T-helper 2 cell treated with Interferon-gamma antibody and Interleukin-4, amounts not matched to agents 100 ng/mL and 5 ng/mL, for 36 hours (primary cell): Measurements from ENCODE around the gene ZNF467. TPM values are rescaled to one million over a fixed set of nuclear protein-coding genes. Genes with fewer than 3 reads are reported as not detected.

Experiments
- intact Hi-C: fragments of 100-400 bp; cut with micrococcal nuclease; formaldehyde crosslinking; loops from one replicate; pipeline ENCODE4 v1.15.1; 2023
- total RNA-seq: library from RNA; stranded (reverse); gene quantifications from 2 replicates; pipeline ENCODE4 v1.2.3, GENCODE V29; 2022

ZNF467 gene
- total RNA-seq, 1 donor from 2014 or later = not detected

DNA sequence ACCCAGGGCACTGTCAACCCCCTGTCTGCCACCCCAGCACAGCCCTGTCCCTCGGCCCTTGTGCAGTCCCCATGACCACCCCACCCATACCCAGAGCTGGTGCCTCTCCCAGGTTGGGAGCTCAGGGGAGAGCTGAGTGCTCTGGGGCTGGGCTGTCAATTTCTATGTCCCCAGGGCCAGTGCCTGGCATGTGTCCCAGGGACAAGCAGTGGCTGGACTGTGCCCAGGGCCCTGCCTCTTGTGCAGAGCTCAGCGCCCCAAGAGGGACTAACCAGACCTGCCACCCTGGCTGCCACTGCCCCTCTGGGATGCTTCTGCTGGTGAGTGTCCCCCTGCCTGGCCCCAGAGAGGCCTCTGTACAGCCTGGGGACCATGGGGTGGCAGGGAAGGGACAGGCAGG is 35.8 kb upstream of the ZNF467 start:
- intact Hi-C loops = no loop called here

DNA sequence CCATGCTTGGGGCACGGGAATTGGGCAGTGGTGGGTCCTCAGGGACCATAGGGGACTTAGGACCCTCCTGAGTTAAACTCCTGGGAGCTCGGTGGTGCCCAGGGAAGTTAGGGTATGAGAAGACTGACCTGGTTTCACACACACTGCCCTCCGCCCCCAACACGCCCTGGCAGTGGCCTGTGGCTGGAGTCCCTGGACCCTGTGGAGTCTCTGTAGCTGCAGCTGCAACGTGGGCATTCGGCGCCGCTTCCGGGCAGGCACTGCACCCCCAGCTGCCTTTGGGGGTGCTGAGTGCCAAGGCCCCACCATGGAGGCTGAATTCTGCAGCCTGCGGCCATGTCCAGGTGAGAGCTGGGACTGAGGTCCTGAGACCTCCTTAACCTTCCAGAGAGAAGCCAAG is 34.9 kb upstream of the ZNF467 start:
- intact Hi-C loops = no loop called here

DNA sequence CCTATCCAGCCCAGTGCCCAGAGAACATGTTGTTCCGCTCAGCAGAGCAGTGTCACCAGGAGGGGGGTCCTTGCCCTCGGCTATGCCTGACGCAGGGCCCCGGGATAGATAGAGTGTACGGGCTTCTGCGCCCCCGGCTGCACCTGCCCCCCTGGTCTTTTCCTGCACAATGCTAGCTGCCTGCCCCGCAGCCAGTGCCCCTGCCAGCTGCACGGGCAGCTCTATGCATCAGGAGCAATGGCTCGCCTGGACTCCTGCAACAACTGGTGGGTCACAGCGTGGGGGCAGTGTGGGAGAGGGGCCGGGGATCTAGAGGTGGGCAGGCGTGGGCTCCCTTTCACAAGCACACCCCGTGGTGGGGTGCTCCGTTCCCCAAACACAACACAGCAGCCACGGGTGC is 33.3 kb upstream of the ZNF467 start:
- intact Hi-C loops = no loop called here

- intact Hi-C loops = no loop called here
Measured at GRCh38 chr7:149804106-149804505, 30.7 kb upstream of the ZNF467 start.

DNA sequence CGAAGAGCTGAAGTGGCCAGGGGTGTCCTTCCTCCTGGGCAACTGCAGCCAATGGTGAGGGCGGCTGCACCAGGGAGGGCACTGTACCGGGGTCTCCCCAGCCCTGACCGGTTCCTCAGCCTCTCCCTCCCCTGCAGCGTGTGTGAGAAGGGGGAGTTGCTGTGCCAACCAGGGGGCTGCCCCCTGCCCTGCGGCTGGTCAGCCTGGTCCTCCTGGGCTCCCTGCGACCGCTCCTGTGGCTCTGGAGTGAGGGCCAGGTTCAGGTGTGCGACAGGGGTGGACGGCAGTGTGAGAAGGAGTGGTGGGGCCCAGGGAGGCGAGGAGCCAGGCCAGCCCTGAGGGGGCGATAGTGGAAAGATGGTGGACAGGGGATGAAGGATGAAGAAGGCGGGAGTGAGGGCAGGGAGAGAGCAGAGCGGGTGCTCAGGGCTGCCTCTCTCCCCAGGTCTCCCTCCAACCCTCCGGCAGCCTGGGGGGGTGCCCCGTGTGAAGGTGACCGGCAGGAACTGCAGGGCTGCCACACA is 30.2 kb upstream of the ZNF467 start:
- intact Hi-C loops = no loop called here

- intact Hi-C loops = no loop called here
Measured at GRCh38 chr7:149802966-149803365, 29.6 kb upstream of the ZNF467 start.

DNA sequence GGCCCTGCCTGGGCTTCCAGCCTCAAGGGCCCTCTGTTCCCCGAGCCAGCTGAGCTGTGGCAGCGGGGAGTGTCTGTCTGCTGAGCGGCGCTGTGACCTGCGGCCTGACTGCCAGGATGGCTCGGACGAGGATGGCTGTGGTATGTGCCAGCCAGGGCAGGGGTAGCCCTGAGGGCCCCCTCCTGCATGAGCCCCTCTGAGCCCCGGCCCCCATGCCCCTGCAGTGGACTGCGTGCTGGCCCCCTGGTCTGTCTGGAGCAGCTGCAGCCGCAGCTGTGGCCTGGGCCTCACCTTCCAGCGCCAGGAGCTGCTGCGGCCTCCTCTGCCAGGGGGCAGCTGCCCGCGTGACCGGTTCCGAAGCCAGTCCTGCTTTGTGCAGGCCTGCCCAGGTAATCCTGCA is 28.4 kb upstream of the ZNF467 start:
- intact Hi-C loops = no loop called here

GRCh38 chr7:149801002-149801566 is 27.7 kb upstream of the ZNF467 start:
- intact Hi-C loops = no loop called here

- intact Hi-C loops = no loop called here
Measured at GRCh38 chr7:149800169-149800555, 26.8 kb upstream of the ZNF467 start.

GRCh38 chr7:149799397-149800168 is 26.2 kb upstream of the ZNF467 start:
- intact Hi-C loops = loop anchor here (10.0 kb wide), 1 partner anchor 135 kb away; no protein-coding TSS in a partner anchor

DNA sequence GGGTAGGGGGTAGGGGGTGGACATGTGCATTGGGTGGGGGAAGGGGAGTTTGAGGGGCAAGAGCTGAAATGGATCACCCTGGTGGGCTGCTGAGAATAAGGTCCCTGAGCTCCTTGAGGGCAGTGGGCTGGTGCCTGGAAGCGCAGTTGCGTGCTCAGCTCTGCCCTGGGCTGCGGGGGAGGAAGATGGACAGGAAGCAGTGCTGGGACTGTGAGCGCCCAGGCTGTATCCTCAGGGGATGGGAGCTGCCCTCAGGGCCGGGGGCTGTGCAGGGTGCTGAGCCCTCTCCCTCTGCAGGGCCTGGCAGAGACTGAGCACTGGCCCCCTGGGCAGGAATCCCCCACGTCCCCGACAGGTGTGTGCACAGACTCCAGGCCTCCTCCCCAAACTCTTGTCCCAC is 24.4 kb upstream of the ZNF467 start:
- intact Hi-C loops = loop anchor here (10.0 kb wide), 1 partner anchor 133 kb away; no protein-coding TSS in a partner anchor

GRCh38 chr7:149796287-149796860 is 23.0 kb upstream of the ZNF467 start:
- intact Hi-C loops = loop anchor here (10.0 kb wide), 1 partner anchor 132 kb away; no protein-coding TSS in a partner anchor

DNA sequence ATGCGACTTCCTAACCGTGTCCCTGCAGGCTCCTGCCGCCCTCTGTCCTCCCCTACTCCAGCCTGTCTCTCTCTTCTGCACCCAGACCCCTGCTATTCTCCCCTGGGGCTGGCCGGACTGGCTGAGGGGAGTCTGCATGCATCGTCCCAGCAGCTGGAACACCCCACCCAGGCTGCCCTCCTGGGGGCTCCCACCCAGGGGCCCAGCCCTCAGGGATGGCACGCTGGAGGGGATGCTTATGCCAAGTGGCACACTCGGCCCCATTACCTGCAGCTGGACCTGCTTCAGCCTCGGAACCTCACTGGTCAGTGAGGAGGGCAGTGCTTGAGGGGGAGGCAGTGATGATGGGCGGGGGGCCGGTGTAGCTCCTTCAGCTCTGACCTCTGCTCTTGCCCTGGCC is 21.7 kb upstream of the ZNF467 start:
- intact Hi-C loops = loop anchor here (10.0 kb wide), 1 partner anchor 130 kb away; no protein-coding TSS in a partner anchor

DNA sequence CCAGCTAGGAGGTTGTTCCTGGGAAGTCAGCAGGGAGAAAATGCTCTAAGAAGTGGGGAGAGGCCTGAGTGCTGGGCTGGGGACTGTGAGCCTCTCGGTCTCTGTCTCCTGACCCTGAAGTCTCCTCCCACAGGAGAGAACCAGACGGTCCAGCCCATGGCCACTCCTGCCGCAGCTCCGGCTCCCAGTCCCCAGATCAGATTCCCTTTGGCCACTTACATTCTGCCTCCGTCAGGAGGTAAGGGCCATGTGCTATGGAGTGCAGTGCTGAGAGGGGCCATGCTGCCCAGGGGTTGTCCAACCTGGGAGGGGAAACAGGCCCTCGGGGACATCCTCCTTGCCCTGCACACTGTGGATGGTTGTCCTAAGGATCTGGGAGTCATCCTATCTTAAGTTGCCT is 21.3 kb upstream of the ZNF467 start:
- intact Hi-C loops = loop anchor here (10.0 kb wide), 1 partner anchor 130 kb away; no protein-coding TSS in a partner anchor

DNA sequence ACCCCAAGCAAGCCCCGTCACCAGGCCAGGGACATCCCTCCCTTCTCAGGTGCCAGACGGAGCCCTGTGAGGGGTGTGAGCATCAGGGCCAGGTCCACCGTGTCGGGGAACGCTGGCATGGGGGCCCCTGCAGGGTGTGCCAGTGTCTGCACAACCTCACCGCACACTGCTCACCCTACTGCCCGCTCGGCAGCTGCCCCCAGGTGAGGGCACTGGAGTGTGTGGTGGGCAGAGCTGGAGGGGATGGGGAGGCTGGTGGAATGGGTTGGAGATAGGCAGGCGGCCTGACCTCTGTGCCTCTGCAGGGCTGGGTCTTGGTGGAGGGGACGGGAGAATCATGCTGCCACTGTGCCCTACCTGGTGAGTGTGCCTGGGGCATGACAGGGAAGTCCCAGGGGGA is 19.9 kb upstream of the ZNF467 start:
- intact Hi-C loops = loop anchor here (10.0 kb wide), 1 partner anchor 128 kb away; no protein-coding TSS in a partner anchor

DNA sequence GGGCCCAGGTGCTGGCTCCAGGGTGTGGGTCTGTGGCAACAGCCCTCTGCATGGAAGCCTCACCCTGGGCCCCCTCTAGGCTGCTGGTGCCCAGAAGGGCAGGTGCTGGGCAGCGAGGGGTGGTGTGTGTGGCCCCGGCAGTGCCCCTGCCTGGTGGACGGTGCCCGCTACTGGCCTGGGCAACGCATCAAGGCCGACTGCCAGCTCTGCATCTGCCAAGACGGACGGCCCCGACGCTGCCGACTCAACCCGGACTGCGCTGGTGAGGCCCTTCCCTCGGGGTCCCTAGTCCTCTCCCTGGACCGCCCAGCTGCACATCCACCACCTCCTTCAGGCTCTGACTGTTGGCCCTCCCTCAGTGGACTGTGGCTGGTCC is 18.8 kb upstream of the ZNF467 start:
- intact Hi-C loops = loop anchor here (10.0 kb wide), 1 partner anchor 127 kb away; no protein-coding TSS in a partner anchor

GRCh38 chr7:149791411-149792219 is 18.2 kb upstream of the ZNF467 start:
- intact Hi-C loops = loop anchor here (10.0 kb wide), 1 partner anchor 127 kb away; no protein-coding TSS in a partner anchor

- intact Hi-C loops = loop anchor here (10.0 kb wide), 1 partner anchor 126 kb away; no protein-coding TSS in a partner anchor
Measured at GRCh38 chr7:149790754-149791360, 17.5 kb upstream of the ZNF467 start.

DNA sequence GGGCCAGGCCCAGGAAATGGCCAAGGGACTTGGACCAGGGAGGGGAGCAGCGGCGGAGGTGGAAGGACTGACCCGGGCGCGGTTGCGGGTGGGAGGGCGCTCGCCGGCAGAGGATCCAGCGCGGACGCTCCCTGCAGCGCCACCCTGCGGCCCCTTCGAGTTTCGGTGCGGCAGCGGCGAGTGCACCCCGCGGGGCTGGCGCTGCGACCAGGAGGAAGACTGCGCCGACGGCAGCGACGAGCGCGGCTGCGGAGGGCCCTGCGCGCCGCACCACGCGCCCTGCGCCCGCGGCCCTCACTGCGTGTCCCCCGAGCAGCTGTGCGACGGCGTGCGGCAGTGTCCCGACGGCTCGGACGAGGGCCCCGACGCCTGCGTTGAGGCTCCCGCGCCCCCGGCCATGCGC is 16.8 kb upstream of the ZNF467 start:
- intact Hi-C loops = loop anchor here (10.0 kb wide), 1 partner anchor 125 kb away; no protein-coding TSS in a partner anchor

GRCh38 chr7:149789101-149789500 is 15.7 kb upstream of the ZNF467 start:
- intact Hi-C loops = no loop called here
